GM23338 (cell line): ENCODE measurements around the gene RPS14.

Source experiments
- CTCF ChIP-seq, 2 experiments: fragments of 200-600 bp in 1 of 2; sonication (generic) in 1 of 2; conservative IDR thresholded peaks; 2 replicates each; pipeline versions ENCODE4 v1.5.1 to v1.6.1; 2016 to 2017; ENCODE audit warnings: antibody characterized with exemption in 2 of 2, low read depth in 2 of 2, mild to moderate bottlenecking in 2 of 2, moderate library complexity in 1 of 2
- EZH2 ChIP-seq: fragments of 200-600 bp; sonication (generic); IDR thresholded peaks from one replicate; pipeline ENCODE4 v1.8.0; 2017; ENCODE audit warnings: antibody characterized with exemption, mild to moderate bottlenecking, low read depth; ENCODE audit not compliant: unreplicated experiment
- JUNB ChIP-seq: IDR thresholded peaks from one replicate; pipeline ENCODE4 v1.6.1; 2016; ENCODE audit warnings: antibody characterized with exemption; ENCODE audit not compliant: unreplicated experiment
- NANOG ChIP-seq: IDR thresholded peaks from 2 replicates; pipeline ENCODE4 v1.6.1; 2016; ENCODE audit warnings: antibody characterized with exemption, borderline replicate concordance
- REST ChIP-seq: IDR thresholded peaks from one replicate; pipeline ENCODE4 v1.6.1; 2018; ENCODE audit warnings: antibody characterized with exemption; ENCODE audit not compliant: unreplicated experiment

GRCh38 chr5:150496098-150496497 is 46.6 kb upstream of the RPS14 start:
- TF ChIP-seq CTCF (conservative IDR thresholded peaks at IDR 0.05; ENCODE audit: low read depth in 2 of 2) (no peak), EZH2 (no peak), JUNB (no peak), NANOG (no peak), REST (no peak)
